GM15510 (cell line): ENCODE measurements around the gene GALNT9.

Experiments
- POLR2A ChIP-seq: IDR thresholded peaks from 3 replicates; pipeline ENCODE4 v1.6.1; 2011; ENCODE audit warnings: borderline replicate concordance; ENCODE audit not compliant: insufficient read length; ENCODE audit errors: extremely low read depth

The GALNT9 gene

DNA sequence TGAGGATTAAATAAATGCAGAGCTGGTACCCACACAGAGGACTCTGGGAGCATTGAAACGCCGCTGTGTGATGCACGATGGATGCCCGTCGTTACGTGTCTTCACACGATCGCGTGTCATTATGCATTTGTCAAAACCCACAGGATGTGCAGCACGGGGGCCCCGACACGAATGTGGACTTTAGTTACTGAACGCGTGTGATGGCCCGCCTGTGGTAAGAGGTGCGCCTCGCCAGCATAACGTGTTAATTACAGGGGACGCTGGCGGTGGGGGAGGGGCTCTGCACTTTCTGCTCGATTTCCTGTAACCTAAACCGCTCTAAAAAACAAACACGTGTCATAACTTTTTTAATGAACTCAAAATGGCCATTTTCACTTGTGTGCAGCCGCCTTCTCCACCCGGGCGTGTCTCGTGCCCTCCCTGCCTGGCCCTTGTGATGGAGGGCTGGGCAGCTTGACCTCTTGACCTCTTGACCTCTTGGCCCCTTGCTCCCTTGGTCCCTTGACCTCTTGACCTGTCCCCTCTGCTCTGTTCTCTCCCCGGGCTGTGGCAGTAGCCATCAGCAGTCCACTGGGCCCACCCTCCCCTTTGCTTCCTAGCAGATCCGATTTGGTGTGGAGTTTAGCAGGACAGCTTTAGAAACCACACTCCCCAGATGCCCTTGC lies 33.7 kb upstream of the GALNT9 start:
- TF ChIP-seq POLR2A, result no peak

DNA sequence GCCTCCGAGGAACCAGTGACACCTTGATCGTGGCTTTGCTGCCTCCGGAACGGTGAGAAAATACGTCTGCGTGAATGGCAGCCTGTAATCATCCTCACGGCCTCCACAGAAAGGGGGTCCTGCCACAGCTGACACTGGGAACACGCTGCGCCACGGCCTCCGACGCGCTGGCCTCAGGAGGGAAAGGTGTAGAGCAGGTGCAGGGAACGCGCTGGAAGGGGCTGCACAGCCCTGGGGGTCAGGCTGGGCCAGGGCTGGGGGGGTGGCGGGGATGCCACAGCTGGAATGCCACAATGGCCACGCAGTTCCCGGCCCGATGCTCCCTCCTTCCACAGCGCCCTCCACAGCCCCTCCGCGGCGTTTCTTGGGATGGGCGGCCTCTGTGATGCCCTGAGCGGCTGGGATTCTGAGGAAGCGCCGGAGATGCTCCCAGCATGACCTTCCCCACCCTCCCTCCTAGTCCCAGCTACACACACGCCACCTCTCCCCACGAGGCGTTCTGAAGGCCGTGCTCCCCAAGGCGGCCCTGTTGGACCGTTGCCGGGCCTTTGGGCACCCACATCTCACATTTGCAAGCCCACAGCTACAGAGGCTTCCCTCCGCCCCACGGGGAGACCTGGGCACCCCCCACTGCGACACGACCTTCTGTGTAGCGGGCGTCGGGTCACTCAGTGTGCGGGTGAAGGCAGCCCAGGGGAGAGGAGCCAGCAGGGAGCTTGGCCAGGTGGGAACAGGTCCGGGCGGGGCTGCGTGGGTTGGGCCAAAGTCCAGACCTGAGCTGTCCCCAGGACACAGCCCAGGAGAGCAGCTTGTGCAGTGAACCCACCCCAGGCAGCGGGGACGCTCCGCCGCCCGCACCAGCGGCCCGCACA lies 31.8 kb upstream of the GALNT9 start:
- TF ChIP-seq POLR2A, result no peak

DNA sequence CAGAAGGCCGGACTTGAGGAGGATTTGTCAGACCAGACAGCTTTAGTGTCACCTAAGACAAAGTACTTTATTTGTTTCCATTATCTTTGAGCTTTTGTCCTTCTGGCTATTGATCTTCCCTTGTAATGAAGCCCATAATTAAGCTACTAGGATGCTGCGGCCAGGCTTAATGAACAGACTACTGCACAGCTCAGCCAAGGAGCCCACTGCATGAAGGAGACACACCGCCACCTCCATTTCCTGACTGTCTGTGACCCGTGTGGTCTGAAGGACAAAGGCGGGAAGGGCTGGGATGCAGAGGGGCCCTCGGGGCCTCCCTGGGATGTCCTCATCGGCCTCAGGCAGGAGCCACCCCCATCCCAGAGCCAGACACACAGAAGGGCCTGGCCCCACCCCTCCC lies 31.0 kb upstream of the GALNT9 start:
- no peak for TF ChIP-seq POLR2A

DNA sequence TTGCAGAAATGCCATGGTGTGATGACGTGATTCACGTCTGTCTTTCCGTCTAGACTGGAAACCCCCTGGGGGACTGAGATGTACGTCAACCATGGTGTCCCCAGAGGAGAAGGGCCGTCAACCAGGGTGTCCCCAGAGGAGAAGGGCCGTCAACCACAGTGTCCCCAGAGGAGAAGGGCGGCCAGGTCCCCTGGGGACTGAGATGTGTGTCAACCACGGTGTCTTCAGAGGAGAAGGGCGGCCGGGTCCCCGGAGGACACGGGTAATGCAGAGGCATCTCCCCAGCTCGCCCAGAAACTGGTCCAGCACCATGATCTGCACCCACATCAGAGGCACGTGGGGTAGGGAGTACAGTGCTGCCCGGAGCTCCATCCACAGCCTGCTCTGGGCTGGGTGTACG lies 30.6 kb upstream of the GALNT9 start:
- TF ChIP-seq POLR2A, result no peak

DNA sequence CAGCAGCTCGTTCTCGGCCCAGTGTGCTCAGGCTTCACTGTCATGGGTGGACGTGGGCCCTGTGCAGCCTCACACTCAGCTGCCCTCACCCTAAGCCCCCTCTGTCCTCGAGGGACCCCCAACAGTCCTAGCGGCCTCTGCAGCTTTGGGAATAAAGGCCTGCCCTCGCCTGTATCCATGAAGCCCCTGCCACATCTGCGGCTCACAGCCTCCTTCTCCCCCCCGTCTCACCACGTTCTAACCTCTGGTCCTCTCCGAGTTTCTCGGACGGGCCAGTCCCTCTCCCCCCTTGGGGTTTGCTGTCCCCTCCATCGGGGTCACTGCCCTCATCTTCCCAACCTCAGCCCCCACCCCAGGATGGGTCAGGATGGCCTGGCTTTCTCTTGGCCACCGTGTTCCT lies 30.2 kb upstream of the GALNT9 start:
- TF ChIP-seq POLR2A, result no peak

DNA sequence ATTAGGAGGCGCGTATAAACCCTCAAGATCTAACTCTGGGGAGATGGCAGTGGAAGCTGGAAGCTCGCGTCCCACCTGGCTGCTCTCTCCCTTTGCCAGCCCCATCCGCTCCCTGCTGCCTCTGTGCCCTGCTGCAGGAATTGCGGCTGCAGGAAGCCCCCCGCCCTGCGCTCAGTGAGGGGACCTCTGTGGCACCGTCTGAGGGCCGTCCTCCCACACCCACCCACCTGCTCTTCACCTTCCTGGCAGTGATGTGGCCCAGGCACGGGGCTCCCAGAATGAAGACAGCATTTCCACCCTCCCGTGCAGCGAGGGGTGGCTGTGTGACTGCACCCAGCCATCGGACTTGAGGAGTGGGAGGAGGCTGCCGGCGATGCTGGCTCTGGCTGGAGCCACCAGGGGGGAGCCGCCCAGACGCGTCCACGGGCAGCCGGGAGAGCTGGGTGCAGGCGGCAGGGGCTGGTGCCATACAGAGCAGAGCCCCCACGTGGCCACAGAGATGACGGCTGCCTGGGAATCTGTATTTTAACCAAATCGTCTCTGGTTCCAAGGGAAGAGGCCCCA lies 28.3 kb upstream of the GALNT9 start:
- no peak for TF ChIP-seq POLR2A

DNA sequence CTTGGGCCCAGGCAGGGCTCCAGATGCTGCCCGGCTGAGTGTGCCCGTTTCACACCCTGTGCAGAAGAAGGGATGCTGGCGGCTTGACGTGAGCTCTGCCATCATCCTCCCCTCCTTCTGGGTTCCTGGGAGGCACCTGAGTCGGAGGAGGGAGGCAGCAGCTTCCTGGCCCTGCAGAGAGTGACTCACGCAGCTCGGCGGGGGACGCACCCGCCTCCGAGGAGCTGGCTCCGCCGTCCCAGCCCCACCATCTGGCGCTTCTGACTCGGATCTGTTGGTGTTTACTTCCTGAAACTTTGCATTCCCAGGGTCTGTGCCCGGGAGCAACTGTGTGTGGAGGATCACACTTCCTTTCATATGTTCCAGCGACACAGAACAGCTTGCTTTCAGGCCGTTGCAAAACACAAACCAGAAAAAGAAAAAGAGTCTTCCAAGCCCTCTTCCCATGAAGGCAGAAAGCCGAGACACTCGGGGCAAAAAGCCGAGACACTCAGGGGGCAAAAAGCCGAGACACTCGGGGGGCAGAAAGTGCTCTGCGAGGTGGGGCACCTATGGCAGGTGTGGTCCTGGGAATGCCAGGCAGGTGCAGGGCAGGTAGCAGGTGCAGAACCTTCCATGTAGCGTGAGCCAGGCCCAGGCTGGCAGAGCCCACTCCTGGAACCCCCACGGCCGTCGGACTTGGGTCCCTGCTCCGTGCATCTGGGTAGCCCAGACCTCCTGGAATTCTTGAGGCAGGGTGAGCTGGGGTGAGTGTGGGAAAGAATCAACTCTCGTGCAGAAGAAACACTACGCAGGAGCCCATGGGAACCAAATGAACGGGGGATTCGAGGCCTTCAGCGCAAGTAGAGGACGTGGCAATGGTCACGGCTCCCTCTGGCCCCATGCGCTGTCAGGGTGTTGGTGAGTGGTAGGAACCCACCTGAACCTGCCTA lies 27.6 kb upstream of the GALNT9 start:
- TF ChIP-seq POLR2A, result no peak

DNA sequence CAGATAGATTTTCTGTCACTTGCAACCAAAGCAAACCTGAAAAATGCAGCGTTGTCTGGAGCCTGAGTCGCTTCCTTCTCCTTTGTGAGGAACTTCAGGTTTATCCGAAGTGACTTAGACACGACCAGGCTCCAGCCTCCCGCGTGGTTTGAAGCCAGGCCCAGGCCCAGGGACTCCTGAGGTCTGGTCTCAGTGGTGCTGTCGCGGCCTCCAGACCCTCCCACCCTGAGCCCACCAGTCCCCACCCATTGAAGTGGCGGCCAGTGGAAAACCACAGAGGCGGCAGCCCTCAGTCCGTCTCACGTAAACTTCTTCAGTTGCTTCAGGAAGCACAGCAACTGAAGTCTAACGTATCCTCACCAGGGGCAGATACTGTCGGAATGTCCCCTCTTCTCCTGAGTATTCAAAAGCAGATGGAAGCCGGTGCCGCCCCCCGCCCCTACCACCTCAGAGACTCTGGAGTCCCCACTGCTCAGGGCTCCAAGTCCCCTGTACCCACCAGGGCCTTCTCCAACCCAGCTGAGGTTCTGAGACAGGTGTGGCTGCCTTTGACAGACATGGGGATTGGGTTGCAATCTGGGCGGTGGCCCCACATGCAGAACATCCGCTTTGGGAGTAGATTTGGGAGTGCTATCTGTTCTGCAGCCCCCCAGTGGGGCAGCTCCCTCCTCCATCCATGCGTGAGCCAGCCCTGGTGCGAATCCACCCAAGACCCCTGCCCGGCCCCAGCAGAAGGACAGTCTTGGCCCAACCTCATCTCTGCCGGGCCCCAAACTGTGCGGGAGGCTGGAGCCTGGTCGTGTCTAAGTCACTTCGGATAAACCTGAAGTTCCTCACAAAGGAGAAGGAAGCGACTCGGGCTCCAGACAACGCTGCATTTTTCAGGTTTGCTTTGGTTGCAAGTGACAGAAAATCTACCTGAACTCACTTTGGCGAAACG lies 26.6 kb upstream of the GALNT9 start:
- no peak for TF ChIP-seq POLR2A

DNA sequence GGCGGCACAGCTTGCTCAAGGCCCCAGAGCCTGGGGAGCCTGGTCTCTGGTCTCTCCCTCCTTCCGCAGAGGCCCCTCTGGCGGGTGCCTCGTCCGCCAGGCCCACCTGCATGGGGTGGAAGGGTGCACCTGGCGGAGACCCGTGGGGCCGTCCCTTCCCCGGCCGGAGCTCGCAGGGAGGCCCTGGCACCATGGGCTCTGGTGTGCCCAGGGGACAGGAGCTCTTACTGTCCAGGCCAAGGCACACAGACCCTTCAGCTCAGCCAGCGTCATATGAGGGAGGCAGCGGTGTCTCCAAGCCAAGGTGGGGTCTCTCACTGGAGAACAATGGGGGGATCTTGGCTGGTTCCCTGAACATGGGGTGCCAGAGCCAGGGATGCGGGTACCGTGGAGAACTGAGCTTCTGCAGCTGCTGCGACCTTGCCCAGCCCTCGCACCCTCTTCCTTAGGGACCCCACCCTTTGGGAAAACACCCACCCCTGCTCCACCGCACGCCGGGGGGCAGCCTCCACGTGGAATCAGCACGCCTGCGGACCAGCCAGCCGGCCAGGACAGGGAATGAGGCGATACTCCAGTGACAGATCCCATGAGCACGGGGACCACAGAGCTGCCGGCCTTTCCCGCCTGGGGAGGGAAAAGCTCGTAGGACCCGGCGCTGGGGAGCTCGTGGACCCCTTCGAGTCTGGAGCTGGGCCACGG lies 25.7 kb upstream of the GALNT9 start:
- no peak for TF ChIP-seq POLR2A

DNA sequence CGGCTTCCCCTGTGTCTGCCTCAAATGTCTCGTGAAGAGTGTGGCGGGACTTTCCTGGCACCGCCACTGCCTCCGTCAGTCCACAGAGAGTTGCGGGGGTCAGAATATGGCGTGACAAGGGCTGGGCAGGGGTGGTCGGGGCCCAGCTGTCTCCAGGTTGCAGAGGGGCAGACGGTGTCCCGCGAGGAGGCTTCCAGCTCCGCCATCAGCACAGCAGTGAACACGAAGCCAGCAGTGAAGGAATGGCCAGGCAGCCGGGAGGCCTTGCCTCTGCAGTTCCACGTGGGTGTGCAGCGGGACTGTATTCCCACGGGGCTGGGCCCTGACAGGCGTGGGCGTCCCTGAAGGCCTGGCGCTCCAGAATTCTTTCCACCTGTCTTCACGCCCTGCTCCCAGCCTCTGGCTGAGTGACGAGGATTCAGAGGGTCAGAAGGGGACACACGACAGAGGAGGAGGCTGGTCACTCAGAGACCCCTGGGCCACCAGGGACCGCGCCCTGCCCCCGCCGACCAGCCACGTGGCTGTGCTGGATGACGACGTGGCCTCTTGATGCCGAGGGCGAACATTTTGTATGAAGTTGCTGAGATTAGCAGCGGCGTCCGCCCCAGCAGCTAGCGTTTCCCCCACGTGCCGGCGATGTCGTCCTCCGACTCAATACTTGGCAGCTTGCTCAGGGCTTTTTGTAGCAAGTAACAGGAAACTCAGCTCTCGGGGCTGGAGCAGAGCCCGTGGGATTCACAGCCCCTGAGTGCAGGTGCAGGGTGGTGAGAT lies 25.0 kb upstream of the GALNT9 start:
- TF ChIP-seq POLR2A, result no peak

DNA sequence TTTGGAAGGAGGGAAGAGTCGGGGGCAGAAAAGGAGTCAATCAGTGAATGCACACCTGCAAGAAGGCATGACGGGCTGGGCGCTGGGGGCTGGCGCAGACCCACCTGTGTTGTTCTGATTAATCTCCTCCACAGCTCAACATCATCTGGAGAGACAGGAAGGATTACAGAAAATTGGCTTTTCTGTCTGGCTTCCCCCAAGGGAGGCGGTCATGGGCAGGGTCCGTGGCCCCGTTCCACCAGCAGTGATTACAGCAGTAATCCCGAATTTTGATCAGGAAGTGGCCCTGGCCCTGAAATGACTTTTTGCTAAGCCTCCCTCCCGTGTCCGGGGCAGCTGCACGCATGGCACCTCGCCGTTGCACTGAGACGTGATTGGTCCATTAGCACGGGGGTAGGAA lies 24.4 kb upstream of the GALNT9 start:
- no peak for TF ChIP-seq POLR2A
